Stimulated activated naive CD8-positive, alpha-beta T cell treated with anti-CD3 and anti-CD28 coated beads, Interleukin-15, amount 100 ng/mL, for 72 hours (primary cell): ENCODE data around the gene C6orf47.

ENCODE experiments used
- ATAC-seq: fragments of 150-1000 bp; cut with Tn5 transposase; 2 replicates; pipeline ENCODE4 v1.10.0; 2021; ENCODE audit warnings: mild to moderate bottlenecking, moderate library complexity
- DNase-seq, 2 donors: peaks; one replicate each; pipeline ENCODE4 v3.0.0; 2021 to 2022
- H3K27ac Mint-ChIP-seq, 2 donors: one replicate each; pipeline ENCODE4 v1.8.0; 2022; ENCODE audit warnings: mild to moderate bottlenecking in 2 of 2, mixed read lengths in 2 of 2, moderate library complexity in 2 of 2
- H3K27me3 Mint-ChIP-seq: one replicate; pipeline ENCODE4 v1.8.0; 2022; ENCODE audit warnings: mixed read lengths
- H3K4me1 Mint-ChIP-seq: one replicate; pipeline ENCODE4 v1.8.0; 2022; ENCODE audit warnings: mild to moderate bottlenecking, mixed read lengths
- H3K4me3 Mint-ChIP-seq, 2 donors: one replicate each; pipeline ENCODE4 v1.8.0; 2022; ENCODE audit warnings: mild to moderate bottlenecking in 2 of 2, mixed read lengths in 2 of 2, moderate library complexity in 1 of 2
- H3K9me3 Mint-ChIP-seq, 2 donors: one replicate each; pipeline ENCODE4 v1.8.0; 2022; ENCODE audit warnings: mixed read lengths in 2 of 2

The C6orf47 gene

GRCh38 chr6:31634131-31634530, 26.4 kb downstream of the C6orf47 start:
- DNase-seq (no peak), ATAC-seq (no peak)
- H3K27me3 Mint-ChIP-seq = no peaks in the 10 kb centered on the region
- no peak overlapping the region for H3K4me3 Mint-ChIP-seq
- H3K27ac Mint-ChIP-seq = no peak overlapping the region
- H3K9me3 Mint-ChIP-seq = no peaks in the 10 kb centered on the region
- H3K4me1 Mint-ChIP-seq = peaks cover 34% of the 10 kb centered on the region

DNA sequence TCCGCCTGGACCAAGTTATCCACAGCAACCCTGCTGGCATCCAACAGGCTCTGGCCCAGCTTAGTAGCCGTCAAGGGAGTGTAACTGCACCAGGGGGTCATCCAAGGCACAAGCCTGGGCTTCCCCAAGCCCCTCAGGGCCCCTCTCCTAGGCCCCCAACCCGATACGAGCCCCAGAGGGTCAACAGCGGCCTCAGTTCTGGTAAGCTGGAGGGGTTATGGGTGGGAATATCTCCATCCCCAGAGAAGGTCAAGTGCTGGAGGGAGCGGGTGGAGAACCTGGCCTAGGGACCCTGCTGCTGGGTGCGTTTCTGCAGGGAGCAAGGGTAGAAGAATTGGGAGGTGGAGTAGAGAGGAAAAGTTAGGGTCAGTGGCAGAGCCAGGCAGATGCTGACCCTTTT, 27.1 kb downstream of the C6orf47 start:
- Mint-ChIP-seq H3K27me3 (no peaks in the 10 kb centered on the region), H3K4me3 (no peak overlapping the region), H3K27ac (peak overlapping the region; percentile 27 to 28), H3K4me1 (peaks cover 29% of the 10 kb centered on the region), H3K9me3 (no peaks in the 10 kb centered on the region)
- DNase-seq (no peak), ATAC-seq (no peak)

DNA sequence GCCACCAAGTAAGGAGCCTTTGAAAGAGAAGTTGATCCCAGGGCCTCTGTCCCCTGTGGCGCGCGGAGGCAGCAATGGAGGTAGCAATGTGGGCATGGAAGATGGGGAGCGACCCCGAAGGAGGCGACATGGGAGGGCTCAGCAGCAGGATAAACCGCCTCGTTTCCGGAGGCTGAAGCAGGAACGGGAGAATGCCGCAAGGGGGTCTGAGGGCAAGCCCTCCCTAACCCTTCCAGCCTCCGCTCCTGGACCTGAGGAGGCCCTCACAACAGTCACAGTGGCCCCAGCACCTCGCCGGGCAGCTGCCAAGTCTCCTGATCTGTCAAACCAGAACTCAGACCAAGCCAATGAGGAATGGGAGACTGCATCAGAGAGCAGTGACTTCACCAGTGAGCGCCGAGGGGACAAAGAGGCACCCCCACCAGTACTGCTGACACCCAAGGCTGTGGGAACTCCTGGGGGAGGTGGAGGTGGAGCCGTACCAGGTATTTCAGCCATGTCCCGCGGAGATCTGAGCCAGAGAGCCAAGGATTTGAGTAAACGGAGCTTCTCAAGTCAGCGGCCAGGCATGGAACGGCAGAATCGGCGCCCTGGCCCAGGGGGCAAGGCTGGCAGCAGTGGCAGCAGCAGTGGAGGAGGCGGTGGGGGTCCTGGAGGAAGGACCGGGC, 28.2 kb downstream of the C6orf47 start:
- no peak for DNase-seq
- H3K4me3 Mint-ChIP-seq = no peak overlapping the region
- H3K9me3 Mint-ChIP-seq = no peaks in the 10 kb centered on the region
- H3K27me3 Mint-ChIP-seq = no peaks in the 10 kb centered on the region
- ATAC-seq = peak; percentile 11
- H3K4me1 Mint-ChIP-seq = peaks cover 33% of the 10 kb centered on the region
- peak overlapping the region; percentile 48 to 69 for H3K27ac Mint-ChIP-seq

- Mint-ChIP-seq H3K4me1 (peaks cover 34% of the 10 kb centered on the region), H3K9me3 (no peaks in the 10 kb centered on the region), H3K27me3 (no peaks in the 10 kb centered on the region), H3K27ac (peak overlapping the region in 1 of 2 donors; percentile 42), H3K4me3 (no peak overlapping the region)
- DNase-seq (no peak), ATAC-seq (peak; percentile 26)
These were observed 28.8 kb downstream of the C6orf47 start for GRCh38 chr6:31631681-31632278.

DNA sequence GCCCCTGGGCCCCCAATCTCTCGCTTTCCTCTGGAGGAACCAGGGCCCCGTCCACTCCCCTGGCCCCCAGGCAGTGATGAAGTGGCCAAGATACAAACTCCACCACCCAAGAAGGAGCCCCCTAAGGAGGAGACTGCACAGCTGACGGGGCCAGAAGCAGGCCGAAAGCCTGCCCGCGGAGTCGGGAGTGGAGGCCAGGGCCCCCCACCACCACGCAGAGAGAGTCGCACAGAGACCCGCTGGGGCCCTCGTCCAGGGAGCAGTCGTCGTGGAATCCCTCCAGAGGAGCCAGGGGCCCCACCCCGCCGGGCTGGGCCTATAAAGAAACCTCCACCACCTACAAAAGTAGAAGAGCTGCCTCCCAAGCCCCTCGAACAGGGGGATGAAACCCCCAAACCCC, 29.4 kb downstream of the C6orf47 start:
- Mint-ChIP-seq H3K4me1 (peaks cover 37% of the 10 kb centered on the region), H3K27ac (peak overlapping the region in 1 of 2 donors; percentile 81), H3K27me3 (no peaks in the 10 kb centered on the region), H3K4me3 (no peak overlapping the region), H3K9me3 (no peaks in the 10 kb centered on the region)
- ATAC-seq = no peak
- DNase-seq = no peak

GRCh38 chr6:31630177-31630934, 30.2 kb downstream of the C6orf47 start:
- Mint-ChIP-seq H3K4me1 (peaks cover 42% of the 10 kb centered on the region), H3K27me3 (no peaks in the 10 kb centered on the region), H3K9me3 (no peaks in the 10 kb centered on the region), H3K27ac (peak overlapping the region in 1 of 2 donors; percentile 14), H3K4me3 (no peak overlapping the region)
- ATAC-seq (no peak), DNase-seq (no peak)

GRCh38 chr6:31629014-31629413, 31.6 kb downstream of the C6orf47 start:
- Mint-ChIP-seq H3K4me1 (peaks cover 43% of the 10 kb centered on the region), H3K27ac (peak overlapping the region in 1 of 2 donors; percentile 28), H3K4me3 (no peak overlapping the region), H3K9me3 (no peaks in the 10 kb centered on the region), H3K27me3 (no peaks in the 10 kb centered on the region)
- DNase-seq (no peak), ATAC-seq (no peak)

DNA sequence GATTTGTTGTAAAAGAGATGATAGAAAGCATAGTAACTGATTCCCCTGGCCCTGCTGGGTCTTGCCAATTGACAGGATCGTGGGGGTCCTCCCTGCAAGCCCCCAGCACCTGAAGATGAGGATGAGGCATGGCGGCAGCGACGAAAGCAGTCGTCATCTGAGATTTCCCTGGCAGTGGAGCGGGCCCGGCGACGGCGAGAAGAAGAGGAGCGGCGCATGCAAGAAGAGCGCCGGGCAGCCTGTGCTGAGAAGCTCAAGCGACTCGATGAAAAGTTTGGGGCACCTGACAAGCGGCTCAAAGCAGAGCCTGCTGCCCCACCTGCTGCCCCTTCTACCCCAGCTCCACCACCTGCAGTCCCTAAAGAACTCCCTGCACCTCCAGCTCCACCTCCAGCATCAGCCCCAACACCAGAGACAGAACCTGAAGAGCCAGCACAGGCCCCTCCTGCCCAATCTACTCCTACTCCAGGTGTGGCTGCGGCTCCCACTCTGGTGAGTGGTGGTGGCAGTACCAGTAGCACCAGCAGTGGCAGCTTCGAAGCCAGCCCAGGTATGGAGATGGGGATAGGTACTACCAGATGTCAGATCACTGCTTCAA, 32.8 kb downstream of the C6orf47 start:
- Mint-ChIP-seq H3K4me1 (peaks cover 45% of the 10 kb centered on the region), H3K9me3 (no peaks in the 10 kb centered on the region), H3K27ac (peak overlapping the region; percentile 13 to 14), H3K4me3 (no peak overlapping the region), H3K27me3 (no peaks in the 10 kb centered on the region)
- ATAC-seq (no peak), DNase-seq (no peak)

DNA sequence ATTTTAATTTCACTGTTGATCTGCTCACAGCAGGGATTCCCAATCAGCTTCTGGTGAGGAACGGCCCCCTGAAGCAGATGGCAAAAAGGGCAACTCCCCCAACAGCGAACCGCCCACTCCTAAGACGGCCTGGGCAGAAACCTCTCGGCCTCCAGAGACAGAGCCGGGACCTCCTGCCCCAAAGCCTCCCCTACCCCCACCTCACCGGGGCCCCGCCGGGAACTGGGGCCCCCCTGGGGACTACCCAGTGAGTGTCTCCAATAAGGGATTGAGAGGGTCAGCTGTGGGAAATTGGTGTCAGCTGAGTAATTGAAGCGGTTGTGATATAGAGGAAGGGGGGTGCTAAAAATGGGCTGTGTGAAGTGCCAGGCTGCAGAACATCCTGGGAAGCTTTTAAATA, 33.6 kb downstream of the C6orf47 start:
- ATAC-seq = no peak
- H3K9me3 Mint-ChIP-seq = no peaks in the 10 kb centered on the region
- no peak overlapping the region for H3K27ac Mint-ChIP-seq

DNA sequence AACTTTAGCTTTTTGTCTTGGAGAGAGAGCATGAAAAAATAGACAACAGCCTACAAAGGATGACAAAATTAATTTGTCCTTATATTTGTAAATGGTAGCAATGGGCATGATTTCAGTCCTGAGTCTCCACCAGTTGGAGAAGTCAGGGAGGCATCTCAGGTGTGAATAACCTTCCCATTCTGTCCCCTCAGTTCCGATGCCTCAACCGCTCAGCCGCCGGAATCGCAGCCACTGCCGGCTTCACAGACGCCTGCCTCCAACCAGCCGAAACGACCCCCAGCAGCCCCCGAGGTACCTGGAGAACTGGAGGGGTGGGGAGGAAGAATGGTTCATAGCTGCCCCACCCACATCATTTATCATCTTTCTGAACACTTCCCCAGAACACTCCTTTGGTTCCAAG, 36.5 kb downstream of the C6orf47 start:
- no peaks in the 10 kb centered on the region for H3K27me3 Mint-ChIP-seq
- no peak for DNase-seq
- H3K9me3 Mint-ChIP-seq = no peaks in the 10 kb centered on the region
- no peak overlapping the region for H3K27ac Mint-ChIP-seq
- H3K4me1 Mint-ChIP-seq = peaks cover 44% of the 10 kb centered on the region
- no peak overlapping the region for H3K4me3 Mint-ChIP-seq
- ATAC-seq = no peak

More for the DNA sequence above, 33.6 kb downstream of the C6orf47 start:
- no peak for DNase-seq
- H3K4me1 Mint-ChIP-seq = peaks cover 45% of the 10 kb centered on the region
- no peak overlapping the region for H3K4me3 Mint-ChIP-seq
- H3K27me3 Mint-ChIP-seq = no peaks in the 10 kb centered on the region

- no peaks in the 10 kb centered on the region for H3K9me3 Mint-ChIP-seq
- H3K4me3 Mint-ChIP-seq = peak overlapping the region; percentile 78 to 97
- DNase-seq = no peak
- no peaks in the 10 kb centered on the region for H3K27me3 Mint-ChIP-seq
- ATAC-seq = no peak
- H3K27ac Mint-ChIP-seq = peak overlapping the region; percentile 90 to 98
- peaks cover 56% of the 10 kb centered on the region for H3K4me1 Mint-ChIP-seq
These were observed 37.9 kb downstream of the C6orf47 start for GRCh38 chr6:31622684-31623091.

DNA sequence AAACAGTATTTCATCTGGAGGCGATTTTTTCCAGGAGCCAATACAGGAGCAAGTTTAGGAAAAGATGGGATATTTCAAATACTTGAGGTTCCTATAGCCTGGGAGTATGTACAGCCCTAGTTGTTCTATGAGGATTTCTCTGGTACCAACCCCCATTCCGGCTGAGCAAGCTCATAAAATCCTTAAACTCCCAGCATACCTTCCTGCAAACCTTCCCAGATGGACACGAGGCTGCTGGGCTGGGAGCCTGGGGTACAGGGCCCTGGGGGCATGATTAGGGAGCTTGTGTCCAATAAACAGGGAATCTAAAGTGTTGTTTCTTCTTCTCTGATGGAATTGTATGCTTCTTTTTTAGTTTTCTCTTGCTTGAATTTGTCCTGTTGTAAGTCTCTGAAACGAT, 38.6 kb downstream of the C6orf47 start:
- Mint-ChIP-seq H3K27me3 (no peaks in the 10 kb centered on the region), H3K9me3 (no peaks in the 10 kb centered on the region), H3K27ac (peak overlapping the region; percentile 90 to 98), H3K4me3 (peak overlapping the region; percentile 78 to 97), H3K4me1 (peaks cover 56% of the 10 kb centered on the region)
- ATAC-seq = no peak
- DNase-seq = no peak

GRCh38 chr6:31621320-31621939, 39.1 kb downstream of the C6orf47 start:
- ATAC-seq (no peak), DNase-seq (no peak)
- no peaks in the 10 kb centered on the region for H3K9me3 Mint-ChIP-seq
- H3K4me1 Mint-ChIP-seq = peaks cover 57% of the 10 kb centered on the region
- no peaks in the 10 kb centered on the region for H3K27me3 Mint-ChIP-seq
- peak overlapping the region; percentile 90 to 98 for H3K27ac Mint-ChIP-seq
- H3K4me3 Mint-ChIP-seq = peak overlapping the region; percentile 78 to 97

- peaks cover 57% of the 10 kb centered on the region for H3K4me1 Mint-ChIP-seq
- H3K9me3 Mint-ChIP-seq = no peaks in the 10 kb centered on the region
- H3K4me3 Mint-ChIP-seq = peak within 1 kb of the TSS; percentile 78 to 97
- DNase-seq (peak in 1 of 2 donors; percentile 95), ATAC-seq (peak; percentile 72)
- H3K27ac Mint-ChIP-seq = peak within 1 kb of the TSS; percentile 96 to 98
- no peaks in the 10 kb centered on the region for H3K27me3 Mint-ChIP-seq
These were observed 39.8 kb downstream of the C6orf47 start, which contains the start of gene PRRC2A for GRCh38 chr6:31620586-31621319. TSS of gene PRRC2A (plus strand) at chr6:31620715. CDS start at chr6:31622790, 2,075 bp downstream.
